ENCODE data around the gene RNF112.

The RNF112 gene

DNA sequence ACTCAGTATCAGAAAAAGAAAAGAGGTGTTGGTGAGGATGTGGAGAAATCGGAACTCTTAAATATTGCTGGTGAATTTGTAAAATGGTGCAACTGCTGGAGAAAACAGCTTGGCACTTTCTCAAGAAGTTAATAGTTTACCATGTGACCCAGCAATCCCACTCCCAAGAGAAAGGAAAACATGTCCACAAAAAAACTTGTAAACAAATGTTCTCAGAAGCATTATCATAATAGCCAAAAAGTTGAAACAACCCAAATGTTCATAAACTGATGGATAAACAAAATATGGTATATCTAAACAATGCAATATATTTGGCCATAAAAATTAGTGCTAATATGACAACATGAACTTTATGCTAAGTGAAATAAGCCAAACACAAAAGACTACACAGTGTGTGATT, 35.3 kb upstream of the RNF112 start:
- DNase-seq: no peak

DNA sequence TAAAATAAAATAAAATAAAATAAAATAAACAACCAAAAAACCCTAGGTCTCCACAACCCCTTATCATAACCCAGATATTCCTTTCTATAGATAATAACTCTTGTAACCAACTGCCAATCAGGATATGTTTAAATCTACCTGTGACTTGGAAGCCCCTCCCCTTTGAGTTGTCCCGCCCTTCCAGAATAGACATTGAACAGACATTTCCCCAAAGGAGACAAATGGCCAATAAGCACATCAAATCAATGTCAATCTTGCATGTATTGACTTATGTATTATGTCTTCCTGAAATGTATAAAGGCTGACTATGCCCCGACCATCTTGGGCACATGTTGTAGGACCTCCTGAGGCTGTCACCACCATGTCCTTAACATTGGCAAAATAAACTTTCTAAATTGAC, 34.2 kb upstream of the RNF112 start:
- no peak for DNase-seq

DNA sequence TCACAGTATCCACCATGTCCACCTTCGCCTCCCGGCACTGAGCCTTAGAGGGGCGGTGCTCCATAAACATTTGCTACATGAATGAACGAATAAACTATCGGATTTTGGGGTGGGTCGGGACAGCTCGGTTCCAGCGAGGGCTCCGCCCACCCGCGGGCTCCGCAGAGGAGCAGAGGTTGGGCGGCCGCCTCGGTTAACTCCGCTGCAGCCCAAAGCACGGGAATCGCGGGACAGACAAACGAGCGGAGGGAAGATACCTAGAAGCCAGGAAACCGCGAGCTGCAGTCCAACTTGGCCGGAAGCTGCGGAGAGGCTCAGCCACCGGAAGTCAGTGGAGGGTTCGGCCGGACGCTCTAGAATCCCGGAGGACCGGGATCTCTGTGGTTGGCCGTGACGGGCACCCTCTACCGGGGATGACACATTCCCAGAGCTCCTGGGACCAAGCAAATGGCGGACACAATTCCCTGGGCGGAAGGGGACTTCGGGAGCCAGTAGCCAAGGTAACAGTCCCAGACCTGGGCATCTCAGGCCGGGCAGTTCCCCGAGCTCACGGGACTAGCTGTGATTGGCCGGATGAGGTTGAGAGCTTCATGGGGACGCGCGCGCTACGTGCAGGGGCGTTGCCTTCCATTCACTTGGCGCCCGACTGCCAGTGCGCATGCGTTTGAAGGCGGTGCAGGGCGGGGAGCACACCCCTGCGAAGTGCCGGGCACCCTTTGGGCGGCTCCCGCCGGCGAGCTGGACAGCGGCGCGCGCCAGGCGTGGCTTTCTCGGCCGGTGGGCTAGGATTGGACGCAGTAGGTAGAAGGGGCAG, 33.2 kb upstream of the RNF112 start:
- peak; percentile 89 to 92 for DNase-seq

DNA sequence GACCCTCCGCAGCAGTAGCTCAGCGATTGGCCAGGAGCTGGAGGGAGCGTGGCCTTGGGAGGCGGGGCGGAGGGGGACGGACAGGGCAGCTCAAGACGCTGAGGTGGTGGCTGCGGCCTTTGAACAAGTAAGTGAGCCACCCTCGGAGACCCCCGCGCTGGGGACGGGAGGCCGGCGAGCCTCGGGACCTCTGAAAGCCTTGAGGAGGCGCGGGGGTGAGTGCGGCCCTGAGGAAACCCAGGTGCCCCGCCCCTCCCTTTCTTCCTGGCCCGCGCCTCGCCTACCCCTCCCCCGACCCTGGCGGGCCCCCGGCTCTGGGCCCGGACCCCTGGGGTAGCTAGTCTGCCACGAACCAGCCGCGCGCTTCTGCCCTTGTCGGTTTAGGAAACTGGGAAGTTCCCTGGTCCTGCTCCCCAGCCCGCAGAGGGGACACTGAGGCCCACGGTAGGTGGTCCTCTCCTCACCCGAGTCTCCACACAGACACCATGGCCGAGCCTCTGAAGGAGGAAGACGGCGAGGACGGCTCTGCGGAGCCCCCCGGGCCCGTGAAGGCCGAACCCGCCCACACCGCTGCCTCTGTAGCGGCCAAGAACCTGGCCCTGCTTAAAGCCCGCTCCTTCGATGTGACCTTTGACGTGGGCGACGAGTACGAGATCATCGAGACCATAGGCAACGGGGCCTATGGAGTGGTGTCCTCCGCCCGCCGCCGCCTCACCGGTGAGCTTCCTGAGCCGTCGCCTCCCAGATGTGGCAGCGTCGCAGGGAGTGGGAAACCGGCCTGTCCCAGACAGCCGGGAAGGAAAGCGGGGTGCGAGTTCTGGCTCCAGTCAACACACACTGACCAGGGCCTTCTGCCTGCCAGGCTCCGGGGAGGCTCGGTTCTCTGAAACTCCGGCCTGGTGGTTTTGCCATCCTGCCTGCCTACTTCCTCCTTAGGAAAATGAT, 32.3 kb upstream of the RNF112 start, which contains the start of gene MAPK7:
Gene MAPK7 (plus strand): TSS at position 83 of the 945 bp plus-strand sequence. CDS start 403 bp downstream, at position 486.
- no peak for DNase-seq

DNA sequence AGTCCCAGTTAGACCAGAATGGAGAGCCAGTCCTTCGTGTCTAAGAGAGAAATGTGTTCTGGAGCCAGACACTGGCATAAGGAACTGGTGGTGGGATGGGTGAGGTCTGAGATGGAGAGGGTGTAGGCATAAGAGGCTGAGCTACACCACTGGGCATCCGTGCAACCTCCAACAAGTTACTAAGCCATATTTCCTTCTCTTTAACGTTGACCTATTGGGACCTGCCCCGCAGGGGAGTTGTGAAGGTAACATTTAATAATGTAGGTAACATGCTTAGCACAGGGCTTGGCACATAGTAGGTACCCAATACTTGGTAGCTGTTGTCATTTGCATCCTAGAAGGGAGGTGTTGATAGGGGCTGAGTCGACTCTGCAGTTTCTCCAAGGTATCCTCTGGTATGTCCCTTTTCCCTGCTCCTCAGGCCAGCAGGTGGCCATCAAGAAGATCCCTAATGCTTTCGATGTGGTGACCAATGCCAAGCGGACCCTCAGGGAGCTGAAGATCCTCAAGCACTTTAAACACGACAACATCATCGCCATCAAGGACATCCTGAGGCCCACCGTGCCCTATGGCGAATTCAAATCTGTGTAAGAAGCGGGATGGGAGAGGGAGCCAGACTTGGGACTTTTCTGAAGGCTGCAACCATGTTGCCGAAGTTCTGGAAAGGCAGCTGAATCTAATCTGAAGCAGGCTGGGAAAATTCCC, 31.5 kb upstream of the RNF112 start:
- no peak for DNase-seq

DNA sequence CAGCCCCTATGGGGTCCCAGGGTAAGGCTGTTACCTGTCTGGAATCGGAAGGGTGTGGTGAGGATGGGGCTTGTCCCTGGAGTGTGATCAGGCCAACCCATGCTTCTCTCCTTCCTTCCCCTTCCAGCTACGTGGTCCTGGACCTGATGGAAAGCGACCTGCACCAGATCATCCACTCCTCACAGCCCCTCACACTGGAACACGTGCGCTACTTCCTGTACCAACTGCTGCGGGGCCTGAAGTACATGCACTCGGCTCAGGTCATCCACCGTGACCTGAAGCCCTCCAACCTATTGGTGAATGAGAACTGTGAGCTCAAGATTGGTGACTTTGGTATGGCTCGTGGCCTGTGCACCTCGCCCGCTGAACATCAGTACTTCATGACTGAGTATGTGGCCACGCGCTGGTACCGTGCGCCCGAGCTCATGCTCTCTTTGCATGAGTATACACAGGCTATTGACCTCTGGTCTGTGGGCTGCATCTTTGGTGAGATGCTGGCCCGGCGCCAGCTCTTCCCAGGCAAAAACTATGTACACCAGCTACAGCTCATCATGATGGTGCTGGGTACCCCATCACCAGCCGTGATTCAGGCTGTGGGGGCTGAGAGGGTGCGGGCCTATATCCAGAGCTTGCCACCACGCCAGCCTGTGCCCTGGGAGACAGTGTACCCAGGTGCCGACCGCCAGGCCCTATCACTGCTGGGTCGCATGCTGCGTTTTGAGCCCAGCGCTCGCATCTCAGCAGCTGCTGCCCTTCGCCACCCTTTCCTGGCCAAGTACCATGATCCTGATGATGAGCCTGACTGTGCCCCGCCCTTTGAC, 30.3 kb upstream of the RNF112 start:
- DNase-seq: no peak

DNA sequence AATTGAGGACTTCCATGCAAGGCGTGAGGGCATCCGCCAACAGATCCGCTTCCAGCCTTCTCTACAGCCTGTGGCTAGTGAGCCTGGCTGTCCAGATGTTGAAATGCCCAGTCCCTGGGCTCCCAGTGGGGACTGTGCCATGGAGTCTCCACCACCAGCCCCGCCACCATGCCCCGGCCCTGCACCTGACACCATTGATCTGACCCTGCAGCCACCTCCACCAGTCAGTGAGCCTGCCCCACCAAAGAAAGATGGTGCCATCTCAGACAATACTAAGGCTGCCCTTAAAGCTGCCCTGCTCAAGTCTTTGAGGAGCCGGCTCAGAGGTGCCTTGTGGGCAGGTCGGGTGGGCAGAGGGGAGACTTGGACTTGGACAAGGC, 29.7 kb upstream of the RNF112 start:
- no peak for DNase-seq

DNA sequence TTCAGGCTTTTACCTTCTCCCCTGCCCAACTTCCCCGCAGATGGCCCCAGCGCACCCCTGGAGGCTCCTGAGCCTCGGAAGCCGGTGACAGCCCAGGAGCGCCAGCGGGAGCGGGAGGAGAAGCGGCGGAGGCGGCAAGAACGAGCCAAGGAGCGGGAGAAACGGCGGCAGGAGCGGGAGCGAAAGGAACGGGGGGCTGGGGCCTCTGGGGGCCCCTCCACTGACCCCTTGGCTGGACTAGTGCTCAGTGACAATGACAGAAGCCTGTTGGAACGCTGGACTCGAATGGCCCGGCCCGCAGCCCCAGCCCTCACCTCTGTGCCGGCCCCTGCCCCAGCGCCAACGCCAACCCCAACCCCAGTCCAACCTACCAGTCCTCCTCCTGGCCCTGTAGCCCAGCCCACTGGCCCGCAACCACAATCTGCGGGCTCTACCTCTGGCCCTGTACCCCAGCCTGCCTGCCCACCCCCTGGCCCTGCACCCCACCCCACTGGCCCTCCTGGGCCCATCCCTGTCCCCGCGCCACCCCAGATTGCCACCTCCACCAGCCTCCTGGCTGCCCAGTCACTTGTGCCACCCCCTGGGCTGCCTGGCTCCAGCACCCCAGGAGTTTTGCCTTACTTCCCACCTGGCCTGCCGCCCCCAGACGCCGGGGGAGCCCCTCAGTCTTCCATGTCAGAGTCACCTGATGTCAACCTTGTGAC, 29.1 kb upstream of the RNF112 start:
- DNase-seq: no peak

DNA sequence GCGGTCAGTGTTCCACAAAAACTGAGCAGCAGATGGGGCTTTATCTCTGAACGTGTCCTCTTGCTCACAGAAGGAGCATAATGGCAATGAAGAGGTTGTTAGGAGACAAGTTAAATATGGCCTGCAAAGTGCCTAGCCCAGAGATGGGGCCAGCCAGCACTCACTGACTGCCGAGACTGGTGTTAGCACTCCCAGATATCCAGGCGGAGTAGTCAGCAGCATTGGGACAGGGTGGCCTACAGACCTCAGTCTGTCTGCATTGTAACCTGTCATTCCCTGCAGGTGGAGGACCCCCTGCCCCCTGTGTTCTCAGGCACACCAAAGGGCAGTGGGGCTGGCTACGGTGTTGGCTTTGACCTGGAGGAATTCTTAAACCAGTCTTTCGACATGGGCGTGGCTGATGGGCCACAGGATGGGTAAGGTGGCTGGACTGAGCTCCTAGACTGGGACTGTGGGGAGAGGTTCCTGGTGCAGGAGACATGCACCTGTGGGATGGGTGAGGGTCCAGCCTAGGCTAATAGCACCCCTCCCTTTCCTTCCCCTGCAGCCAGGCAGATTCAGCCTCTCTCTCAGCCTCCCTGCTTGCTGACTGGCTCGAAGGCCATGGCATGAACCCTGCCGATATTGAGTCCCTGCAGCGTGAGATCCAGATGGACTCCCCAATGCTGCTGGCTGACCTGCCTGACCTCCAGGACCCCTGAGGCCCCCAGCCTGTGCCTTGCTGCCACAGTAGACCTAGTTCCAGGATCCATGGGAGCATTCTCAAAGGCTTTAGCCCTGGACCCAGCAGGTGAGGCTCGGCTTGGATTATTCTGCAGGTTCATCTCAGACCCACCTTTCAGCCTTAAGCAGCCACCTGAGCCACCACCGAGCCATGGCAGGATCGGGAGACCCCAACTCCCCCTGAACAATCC, 28.2 kb upstream of the RNF112 start:
- no peak for DNase-seq

DNA sequence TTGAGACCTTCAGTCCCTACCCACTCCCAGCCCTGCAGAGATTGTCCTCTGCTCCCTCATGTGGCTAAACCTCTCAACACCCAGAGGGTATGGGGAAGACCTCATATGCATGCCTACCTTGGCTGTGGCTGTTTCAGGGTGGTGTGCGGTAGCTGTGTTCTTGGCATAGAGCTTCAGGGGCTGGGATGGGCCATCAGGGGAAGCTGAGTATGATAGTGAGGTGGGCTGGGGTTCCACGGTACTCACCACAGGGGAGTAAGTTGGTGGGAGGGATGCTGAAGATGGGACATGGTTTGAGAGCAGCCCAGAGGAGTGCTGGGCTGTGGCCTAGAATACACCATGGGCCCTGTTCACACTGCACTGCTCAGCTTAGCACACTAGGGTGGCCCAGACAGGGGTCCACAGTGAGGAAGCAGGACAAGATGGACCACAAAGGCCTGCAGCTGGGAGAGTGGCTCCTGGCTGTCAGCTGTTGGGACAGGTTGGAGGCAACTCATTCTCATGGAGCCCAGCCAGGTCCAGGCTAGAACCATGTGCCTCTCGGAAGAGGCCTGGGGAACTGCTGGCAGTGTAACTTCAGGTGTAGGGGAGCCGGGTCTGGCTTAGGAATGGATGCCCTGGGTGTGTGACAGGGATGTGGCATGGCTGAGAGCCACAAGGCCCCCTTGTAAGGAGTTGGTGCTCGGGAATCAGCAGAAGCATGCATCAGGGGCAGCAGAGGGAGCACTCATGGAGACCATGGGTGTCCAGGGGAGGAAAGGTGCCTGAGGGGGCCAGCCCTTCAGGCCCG, 27.2 kb upstream of the RNF112 start:
- DNase-seq: no peak

DNA sequence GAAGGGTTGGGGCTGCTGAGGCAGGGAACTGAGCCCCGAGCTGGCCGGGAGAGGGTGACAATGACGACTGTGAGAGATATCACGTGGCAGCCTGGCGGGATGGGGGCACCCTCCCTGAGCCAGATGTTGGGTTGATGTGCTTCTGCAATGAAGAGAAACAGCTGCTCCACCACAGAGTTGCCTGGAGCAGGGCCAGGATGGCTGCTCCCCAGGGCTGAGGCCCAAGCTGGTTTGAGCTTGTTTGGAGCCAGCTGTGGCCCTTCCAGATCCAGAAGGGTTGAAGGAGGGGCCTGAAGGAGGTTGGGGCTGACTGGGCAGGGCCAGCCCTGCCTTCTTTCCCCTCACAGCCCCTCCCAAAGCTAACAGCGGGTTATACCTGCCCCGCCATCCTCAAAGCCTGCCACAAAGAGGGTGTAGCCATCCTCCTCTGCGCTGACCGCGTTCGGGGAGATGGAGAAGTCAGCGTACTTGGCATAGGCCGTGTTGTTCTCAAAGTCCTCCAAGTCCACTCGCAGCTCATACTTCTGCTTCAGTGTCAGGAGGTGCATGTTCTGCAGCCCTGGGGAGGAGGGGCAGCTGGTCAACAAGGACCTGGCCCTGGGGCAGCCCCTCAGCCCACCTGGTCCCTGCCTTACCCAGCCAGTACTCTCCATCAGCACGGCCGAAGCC, 26.2 kb upstream of the RNF112 start:
- no peak for DNase-seq

DNA sequence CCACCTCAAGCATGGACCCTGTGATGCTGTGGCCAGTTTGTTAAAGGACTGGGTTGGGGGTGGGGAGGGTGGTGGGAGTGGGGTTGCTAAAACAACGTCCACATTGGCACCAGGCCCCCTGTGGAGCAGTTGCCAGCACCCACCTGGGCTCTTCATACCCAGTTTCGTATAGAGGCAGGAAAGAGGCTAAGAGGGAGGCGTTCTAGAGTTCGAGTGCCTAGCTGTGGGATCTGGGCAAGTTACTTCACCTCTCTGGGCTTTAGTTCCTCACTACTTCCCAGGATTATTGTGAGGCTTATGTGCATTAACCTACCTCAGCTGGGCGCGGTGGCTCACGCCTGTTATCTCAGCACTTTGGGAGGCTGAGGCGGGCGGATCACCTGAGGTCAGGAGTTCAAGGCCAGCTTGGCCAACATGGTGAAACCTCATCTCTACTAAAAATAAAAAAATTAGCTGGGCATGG, 25.5 kb upstream of the RNF112 start:
- DNase-seq: no peak

DNA sequence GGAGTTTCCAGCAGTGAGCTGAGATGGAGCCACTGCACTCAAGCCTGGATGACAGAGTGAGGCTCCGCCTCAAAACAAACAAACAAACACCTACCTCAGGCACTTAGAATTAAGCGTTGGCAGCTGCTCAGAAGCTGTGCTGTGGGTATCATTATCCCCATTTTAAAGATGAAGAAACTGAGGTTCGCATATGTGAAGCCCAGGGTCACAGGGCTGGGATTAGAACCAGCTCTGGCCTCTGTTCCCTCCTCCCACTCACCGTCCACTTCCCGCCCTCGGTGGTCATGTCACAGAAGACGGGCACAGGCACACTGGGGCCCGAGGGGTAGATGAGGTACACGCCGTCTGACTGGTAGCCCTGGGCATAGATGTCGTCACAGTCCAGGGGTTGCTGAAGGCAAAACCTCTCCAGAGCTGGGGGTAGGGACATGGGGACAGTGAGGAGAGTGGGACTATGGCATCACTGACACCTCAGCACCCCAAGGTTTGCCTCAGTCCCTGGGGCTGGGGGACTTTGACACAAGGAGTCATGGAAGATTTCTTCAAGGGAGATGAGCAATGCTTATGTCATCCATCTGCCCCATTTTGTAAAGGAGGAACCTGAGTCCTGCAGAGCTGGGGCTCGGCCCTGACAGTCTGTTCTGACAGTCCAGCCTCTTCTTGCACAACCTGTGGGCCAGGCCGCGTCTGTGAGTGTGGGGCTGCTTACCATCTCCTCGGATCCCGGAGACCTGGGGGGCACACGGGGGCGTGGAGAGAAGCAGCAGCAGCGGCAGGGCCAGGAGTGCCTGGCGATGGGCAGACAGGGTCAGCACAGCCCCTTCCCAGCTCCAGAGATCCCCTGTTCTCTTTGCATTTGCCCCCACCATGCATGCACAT, 24.7 kb upstream of the RNF112 start:
- no peak for DNase-seq

DNA sequence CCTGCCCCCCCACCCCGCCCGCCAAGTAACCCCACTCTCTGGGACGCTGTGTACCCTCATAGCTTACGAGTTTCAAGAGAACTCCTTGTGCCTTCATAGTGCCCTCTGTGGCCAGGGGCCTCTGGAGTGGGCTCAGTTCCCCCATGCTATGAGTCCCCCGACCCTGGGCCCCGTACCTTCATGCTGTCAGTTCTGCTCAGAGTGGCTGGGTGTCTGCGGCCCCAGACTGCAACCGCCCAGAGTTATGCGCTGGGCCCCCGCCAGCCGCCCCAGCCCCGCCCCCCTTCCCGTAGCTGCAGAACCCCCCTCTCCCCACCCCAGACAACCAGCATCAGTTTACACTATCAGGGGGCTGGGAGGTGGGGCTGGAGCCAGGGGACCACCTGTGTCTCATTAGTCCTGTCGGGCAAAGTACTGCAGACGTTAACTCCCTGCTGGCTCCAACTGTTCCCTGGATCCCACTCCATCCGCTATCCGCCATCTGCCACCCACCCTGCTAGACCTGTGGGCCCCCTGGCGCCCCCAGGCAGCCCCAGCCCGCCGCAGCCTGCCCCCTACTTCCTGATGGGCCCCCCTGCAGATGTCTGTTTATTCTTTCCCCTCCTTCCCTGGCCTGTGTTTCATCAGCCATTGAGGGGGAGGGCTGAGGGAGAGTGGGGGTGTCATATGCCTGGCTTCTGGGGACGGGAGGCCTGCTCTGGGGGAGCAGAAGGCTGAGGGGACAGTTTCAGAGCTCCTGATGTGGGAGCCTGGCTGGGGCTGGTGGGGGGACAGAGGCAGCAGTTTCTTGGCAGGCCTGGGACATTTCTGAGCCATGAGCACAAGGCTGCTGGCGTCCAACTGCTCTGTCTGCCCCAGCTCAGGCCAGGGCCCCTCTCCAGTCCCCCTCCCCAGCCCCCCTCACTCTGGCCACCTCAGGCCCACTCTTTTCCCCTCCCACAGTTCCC, 23.8 kb upstream of the RNF112 start, which contains the start of gene MFAP4:
Gene MFAP4 (minus strand): TSS at position 217 of the 947 bp plus-strand sequence. CDS start 35 bp downstream, at position 182.
- DNase-seq: no peak

DNA sequence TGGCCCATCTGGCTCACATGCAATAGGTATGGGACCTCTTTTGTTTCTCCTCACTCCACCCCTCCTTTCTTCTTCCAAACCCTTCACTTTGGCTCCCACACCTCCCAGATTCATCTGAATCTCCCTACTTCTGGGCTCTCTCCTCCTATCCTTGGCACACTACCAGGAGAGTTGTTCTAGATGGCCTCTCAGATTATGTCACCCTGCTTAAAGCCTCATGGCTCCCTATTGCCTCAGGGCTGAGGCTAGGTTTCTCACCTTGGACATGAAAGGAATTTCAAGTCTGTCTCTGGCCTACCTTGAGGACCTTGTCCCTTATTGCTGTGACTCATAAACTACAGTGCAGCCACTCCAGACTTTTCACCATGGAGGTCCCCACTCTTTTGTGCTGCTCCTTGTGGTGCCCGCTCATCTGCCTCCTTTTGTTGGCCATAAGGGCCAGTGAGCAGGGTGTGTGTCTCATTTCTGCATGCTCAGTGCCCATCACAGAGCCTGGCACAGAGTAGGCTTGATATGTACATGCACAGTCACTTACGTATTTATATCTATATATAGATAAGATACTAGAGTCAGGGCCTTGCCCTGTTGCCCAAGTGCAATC, 23.0 kb upstream of the RNF112 start:
- no peak for DNase-seq
